Stimulated activated CD8-positive, alpha-beta memory T cell treated with anti-CD3 and anti-CD28 coated beads, Interleukin-7, amount 100 ng/mL, for 48 hours (primary cell): ENCODE results near the gene NPAS4.
"Not testable (repeated sequence)": the region's sequence is repeated elsewhere in the genome, so short reads cannot be mapped to it uniquely, and the experiment has no call there.

Experiments
- DNase-seq, 2 donors: peaks; one replicate each; pipeline ENCODE4 v3.0.0-alpha.2; 2020; ENCODE audit warnings: low read depth in 1 of 2; ENCODE audit errors: extremely low read depth in 1 of 2

Gene NPAS4

GRCh38 chr11:66450560-66450959, 29.7 kb downstream of the NPAS4 start:
- DNase-seq, result no peak

DNA sequence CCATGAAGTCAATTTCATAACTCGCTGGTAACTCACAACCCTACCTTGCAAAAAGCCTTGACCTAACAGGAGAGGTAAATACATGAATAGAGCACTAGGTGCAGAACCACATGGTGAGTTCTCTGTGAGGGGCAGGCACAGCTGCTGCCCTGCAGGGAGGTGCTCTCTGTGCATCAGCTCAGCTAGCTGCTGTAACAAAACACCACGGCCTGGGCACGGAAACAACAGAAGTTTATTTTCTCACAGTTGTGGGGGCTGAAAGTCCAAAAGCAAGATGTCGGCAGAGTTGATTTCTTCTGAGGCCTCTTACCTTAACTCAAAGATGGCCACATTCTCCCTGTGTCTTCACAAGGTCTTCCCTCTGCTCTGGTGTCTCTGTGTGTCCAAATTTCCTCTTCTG, 30.8 kb downstream of the NPAS4 start:
- DNase-seq, result no peak

DNA sequence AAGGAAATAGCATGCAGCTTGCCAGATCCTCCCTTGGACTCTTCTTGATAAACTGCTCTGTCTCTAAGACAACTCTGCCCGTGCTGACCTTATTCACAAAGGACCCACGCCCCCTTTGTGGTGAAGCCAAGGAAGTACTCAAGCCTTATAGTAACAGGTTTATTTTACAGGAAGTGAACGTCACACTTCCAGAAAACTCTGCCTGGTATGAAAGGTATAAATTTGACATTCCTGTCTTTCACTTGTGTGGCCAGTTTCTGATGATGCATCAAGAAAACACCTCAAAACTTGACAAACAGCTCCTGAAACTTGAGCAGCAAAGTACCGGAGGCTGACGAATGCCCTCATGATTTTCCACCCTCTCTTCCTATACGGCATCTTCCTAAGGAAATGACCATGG, 33.4 kb downstream of the NPAS4 start:
- DNase-seq, result no peak

- no peak for DNase-seq
These were observed 34.0 kb downstream of the NPAS4 start for GRCh38 chr11:66454828-66455227.

GRCh38 chr11:66457826-66458225, 37.0 kb downstream of the NPAS4 start:
- DNase-seq, result no peak

DNA sequence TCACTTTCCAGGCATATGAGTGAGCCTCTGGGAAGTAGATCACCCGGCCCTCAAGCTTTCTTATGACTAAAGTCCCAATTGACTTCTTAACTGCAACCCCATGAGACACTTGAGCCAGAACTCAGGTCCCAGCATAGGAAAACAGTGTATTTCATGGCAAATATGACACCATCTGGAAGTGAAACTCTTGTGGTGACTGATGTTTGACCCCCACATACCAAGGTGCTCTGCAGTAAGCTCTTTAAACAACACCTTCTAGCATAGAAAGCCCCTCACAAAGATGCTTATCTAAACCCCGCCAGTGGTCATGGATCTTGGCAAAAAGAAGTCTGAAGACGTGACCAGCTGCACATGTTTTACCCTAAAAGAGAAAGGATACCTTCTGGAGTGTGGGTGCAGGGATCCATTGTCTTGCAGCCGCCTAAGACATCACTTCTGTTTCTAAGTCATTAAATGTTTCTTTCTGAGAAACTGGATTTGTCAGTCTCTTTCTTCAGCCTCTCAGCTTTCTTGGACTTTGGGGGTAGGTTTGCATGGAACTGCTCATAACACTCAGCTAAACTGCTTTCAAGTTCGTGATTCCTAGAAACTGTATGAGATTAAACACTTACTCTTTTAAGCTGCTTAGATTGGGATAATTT, 38.4 kb downstream of the NPAS4 start:
- DNase-seq, result peak in 1 of 2 donors; percentile 22

DNA sequence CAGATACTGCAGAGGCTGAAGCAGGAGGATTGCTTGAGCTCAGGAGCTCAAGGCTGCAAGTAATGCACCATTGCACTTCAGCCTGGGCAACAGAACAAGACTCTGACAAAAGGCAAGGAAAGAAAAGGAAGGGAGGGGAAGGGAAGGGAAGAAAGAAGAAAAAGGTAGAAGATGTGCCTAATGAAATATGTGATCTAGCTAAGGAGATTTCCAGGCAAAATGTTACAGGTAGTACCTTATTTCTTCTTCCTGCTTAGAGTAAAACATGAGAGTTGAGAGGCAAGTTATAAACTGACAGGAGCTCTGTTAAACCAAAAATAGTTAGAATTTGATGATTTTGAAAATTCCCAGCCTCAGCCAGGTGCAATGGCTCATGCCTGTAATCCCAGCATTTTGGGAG, 41.2 kb downstream of the NPAS4 start:
- DNase-seq, result no peak

- no peak for DNase-seq
These were observed 42.1 kb downstream of the NPAS4 start for GRCh38 chr11:66462911-66463310.

- DNase-seq, result not testable (repeated sequence)
These were observed 43.3 kb downstream of the NPAS4 start for GRCh38 chr11:66464116-66464515.

- no peak for DNase-seq
These were observed 44.1 kb downstream of the NPAS4 start for GRCh38 chr11:66464916-66465315.

DNA sequence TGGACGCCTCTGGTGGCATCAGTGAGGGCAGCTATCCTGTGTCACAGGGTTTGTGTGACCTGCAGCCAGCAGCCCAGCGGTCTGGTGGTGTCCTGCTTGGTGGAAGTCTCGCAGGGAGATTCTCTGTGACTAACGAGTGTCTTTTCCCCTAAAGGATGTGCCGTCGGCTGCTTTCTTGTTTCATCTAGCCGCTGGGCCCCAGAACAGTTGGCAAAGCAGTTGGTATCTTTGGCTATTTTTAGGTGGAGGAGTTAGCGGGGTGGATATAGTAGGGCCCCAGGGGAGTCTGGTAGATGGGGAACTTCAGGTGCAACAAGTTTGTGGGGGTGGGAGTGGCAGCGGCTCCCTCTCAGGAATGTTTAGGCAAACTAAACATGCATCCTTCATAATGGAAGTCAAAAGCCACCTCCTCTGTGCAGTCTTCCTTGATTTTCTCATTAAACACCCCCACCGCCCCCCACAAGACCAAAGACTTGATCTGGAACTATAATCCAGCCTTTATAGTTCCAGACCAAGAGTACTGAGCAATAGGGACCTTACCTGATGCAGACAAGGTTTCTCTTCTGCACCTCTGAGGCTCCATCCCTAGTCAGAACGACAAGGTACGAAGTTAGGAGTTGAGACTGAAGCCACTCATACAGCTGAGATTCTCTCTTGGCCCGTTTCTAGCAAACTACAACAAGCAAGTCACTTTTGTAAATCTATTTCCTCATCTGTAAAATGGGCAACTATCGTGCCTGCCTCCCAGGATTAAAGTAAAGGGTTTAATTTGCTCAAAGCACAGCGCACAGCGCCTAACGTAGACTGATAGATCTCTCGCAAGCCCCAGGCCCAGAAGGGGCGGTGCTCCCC, 44.8 kb downstream of the NPAS4 start:
- DNase-seq, result no peak

DNA sequence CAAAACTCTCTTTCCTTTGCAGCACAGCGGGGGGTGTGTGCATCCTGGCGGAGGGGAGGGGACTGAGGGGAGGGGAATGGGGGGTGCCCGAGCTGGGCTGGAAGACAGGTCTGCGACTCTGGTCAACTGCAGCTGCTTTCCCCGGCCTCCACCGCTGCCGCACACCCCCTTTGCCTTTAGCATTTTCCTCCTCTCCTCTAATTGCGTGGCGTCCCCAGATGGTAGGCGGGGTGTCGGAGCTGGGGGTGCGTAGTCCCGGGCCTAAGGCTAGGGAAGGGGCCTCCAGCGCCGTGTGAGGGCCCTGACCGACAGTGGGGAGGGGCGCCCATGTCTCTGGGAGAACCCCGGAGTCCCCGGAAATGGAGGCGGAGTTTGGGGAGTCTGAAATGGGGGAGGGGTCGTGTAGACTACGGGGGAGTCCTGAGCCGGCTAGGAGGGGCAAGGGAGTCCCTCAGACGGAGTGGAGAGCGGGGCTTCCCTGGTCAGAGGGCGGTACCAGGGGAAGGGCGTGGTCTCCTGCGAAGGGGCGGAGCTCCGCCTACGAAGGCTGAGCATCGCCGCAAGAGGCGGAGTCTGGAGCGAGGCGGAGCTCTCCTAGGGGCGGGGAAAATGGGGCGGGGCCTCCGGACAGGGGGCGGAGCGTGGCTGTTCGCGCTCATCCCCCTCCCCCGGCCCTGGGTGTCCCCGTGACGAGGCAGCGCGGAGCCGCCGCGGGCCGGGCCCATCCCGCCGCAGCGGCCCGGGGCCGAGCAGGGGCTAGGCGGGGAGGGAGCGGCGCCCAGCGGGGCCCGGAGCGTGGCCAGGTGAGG, 45.6 kb downstream of the NPAS4 start, which contains the start of gene PELI3:
Gene PELI3, plus strand, starts transcription at position 681 of the 809 bp plus-strand sequence. CDS start 1,224 bp downstream, outside the sequence.
- DNase-seq, result peak; percentile 75 to 83

DNA sequence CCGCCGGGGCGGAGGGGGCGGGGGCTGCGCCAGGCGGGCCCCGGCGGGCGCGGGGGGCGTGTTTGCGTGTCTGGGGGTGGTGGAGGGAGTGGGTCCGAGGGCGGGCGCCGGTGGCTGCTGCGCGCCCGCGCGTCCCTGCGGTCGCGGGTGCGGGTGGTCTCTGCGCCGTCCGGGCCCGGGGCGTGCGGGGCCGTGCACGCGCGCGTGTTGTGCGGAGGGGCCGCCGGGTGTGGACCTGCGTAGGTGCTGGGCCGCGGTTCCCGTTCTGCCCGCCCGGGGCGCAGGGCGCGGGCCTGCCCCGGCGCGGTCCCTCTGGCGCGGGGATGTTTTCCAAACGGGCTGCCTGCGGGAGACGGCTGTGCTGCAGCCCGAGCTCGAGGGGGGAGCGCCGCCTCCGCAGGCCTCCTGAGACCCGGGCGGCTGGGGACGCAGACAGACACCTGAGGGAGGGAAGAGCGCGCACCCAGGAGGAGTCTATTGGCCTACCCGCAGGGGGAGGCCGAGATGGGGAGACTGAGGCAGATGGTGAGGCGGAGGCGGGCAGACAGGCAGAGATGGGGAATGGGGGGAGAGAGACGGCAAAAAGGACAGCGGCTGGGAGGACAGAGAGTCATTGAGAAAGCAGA, 46.3 kb downstream of the NPAS4 start:
- no peak for DNase-seq

DNA sequence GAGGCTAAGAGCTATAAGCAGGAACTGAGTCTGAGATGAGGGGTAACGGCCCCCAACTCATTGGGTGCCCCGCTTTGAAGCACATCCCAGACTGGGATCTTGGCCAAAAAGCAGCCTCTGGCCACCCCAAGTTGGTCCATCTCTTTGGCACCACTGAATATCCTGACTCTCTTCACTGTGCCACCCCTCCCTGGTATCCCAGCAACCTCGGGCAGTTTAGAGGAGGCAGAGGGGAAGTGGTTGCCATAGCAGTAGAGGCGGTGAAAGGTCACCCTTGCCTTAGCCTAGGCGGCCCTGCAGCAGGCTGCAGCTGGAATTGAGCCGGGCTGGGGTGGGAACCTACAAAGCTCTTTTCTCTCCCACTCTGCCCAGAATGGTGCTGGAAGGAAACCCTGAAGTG, 46.9 kb downstream of the NPAS4 start:
- no peak for DNase-seq

- DNase-seq, result no peak
These were observed 47.9 kb downstream of the NPAS4 start for GRCh38 chr11:66468691-66469090.

GRCh38 chr11:66469441-66469840, 48.6 kb downstream of the NPAS4 start:
- no peak for DNase-seq

DNA sequence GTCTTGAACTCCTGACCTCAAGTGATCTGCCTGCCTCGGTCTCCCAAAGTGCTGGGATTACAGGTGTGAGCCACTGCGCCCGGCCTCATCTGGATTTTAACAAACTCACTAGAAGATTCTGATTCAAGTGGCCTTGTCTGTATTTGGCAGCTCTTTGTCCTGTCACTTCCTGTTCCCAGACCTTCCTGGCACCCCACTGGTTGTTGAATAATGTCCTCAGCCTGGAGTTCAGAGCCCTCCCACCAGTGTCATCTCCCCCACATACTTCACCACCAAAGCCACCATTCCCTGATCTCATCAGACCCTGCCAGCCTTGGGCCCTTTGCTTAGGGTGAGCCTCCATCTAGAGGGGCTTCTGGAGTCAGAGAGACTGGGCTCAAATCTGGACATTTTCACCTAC, 49.2 kb downstream of the NPAS4 start:
- no peak for DNase-seq

GRCh38 chr11:66471142-66471541, 50.3 kb downstream of the NPAS4 start:
- DNase-seq, result no peak

- no peak for DNase-seq
These were observed 51.2 kb downstream of the NPAS4 start for GRCh38 chr11:66472054-66472453.

DNA sequence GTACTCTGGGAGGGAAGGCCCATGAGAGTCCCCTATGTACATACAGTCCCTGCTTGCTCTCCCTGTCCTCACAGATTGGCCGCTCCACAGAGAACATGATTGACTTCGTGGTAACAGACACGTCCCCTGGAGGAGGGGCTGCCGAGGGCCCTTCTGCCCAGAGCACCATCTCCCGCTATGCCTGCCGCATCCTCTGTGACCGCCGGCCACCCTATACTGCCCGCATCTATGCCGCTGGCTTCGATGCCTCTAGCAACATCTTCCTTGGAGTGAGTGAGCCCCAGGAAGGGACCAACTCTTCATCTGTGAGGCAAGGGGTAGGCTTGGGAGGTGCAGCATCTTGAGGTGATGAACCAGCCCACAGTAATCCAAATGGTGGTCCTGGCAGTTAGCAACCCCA, 52.3 kb downstream of the NPAS4 start:
- no peak for DNase-seq
